ENCODE measurements around the gene ZYG11B.
A peak's percentile ranks its signal among the peaks of the same experiment; 100 is the strongest.
"Not testable (repeated sequence)": the region's sequence is repeated elsewhere in the genome, so short reads cannot be mapped to it uniquely, and the experiment has no call there.

Gene ZYG11B

DNA sequence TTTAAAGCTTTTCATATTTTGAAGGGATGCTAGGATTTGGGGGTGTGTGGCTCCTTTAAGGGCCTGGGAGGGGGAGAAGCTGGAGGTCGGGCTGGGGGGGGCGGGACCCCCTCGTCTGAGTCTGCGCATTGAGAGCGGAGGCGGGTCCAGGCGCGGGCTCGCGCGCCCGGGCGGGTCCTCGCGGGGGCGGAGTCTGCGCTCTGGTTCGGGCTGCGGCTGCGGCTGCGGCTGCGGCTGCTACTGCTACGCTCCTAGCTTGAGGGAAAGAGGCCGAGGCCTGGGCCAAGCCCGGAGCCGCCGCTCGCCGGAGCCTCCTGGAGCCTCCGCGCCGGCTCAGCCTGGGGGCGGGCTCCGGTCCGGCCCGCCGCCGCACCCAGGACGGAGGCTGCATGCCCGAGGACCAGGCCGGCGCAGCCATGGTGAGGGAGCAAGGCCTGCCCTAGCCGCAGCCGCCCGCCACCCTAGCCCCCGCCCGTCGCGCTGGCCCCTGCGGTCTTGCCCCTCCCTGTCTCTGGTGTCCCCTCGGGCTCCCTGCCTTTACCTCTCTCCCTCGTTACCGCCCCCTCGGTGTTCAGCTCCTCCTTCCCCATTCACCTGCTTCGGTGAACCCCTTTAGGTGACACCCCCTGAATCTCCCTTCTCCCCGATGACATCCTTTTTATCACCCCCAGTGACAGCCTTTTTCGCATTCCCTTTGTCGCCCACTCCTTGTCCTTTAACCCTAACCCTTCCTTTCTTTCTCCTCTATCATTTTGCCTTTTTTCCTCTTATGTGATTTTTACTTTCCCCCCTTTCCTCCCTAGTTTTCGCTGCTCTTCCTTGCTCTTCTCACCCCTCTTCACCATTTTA is at the start of gene ZYG11B:
TSS of gene ZYG11B (plus strand) at position 189 of the 849 bp plus-strand sequence. CDS start at position 390, 201 bp downstream.
- Mint-ChIP-seq H3K4me3 (peak within 1 kb of the TSS; percentile 87), H3K27ac (peak within 1 kb of the TSS; percentile 81), H3K4me1 (ENCODE audit: low read depth) (peaks cover 51% of the 10 kb centered on the region), H3K9me3 (no peaks in the 10 kb centered on the region), H3K36me3 (ENCODE audit: low read depth) (peaks cover 19% of the 10 kb centered on the region), H3K27me3 (peaks cover 4% of the 10 kb centered on the region)
- intact Hi-C loops (cut with micrococcal nuclease) = no loop called here

- Mint-ChIP-seq H3K9me3 (no peaks in the 10 kb centered on the region), H3K4me1 (ENCODE audit: low read depth) (peaks cover 23% of the 10 kb centered on the region), H3K27me3 (no peaks in the 10 kb centered on the region), H3K36me3 (ENCODE audit: low read depth) (no peaks in the 10 kb centered on the region), H3K4me3 (no peak overlapping the region), H3K27ac (peak overlapping the region; percentile 44)
- intact Hi-C loops (cut with micrococcal nuclease) = no loop called here
These were observed 49.0 kb upstream of the ZYG11B start for GRCh38 chr1:52677076-52677806.

DNA sequence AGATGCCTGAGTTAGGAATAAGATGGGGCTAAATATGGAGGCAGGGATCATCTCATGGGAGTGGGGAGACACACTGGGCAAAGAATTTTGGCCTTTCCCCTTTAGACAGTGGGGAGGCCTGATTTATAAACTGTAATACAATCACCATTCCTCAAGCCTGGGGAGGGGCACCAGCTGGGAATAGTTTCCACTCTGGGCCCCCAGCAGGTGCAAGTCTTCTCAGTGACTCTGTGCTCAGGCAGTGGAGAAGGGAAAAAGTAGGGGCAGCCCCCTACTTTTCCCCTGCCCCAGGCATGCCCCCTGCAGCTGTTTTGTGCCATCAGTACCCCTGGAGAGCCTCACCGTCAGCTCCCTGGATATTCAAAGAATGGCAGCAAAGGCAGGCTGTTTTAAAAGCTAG is 47.2 kb upstream of the ZYG11B start:
- intact Hi-C loops (cut with micrococcal nuclease) = no loop called here
- H3K4me3 Mint-ChIP-seq = no peak overlapping the region
- no peaks in the 10 kb centered on the region for H3K27me3 Mint-ChIP-seq
- peaks cover 4% of the 10 kb centered on the region for H3K36me3 Mint-ChIP-seq (ENCODE audit: low read depth)
- H3K9me3 Mint-ChIP-seq = no peaks in the 10 kb centered on the region
- peaks cover 23% of the 10 kb centered on the region for H3K4me1 Mint-ChIP-seq (ENCODE audit: low read depth)
- H3K27ac Mint-ChIP-seq = no peak overlapping the region

DNA sequence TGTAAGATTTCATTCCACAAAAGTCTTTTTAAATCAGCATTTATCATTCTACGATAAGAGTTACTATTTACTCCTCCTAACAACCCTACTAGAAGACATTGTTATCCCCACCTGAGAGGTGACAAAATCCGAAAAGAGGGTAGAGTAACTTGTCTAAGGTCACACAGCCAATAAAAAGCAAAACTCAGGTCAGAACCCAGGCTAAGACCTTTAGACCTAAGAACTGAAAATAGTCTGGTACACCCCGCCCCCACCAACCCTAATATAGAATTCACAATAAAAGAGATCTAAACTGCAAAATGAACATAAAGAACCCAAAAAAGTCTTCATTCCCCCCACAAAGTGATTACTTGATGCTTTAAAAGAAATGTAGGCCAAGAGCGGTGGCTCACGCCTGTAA is 46.8 kb upstream of the ZYG11B start:
- intact Hi-C loops (cut with micrococcal nuclease) = no loop called here
- Mint-ChIP-seq H3K4me1 (ENCODE audit: low read depth) (peaks cover 21% of the 10 kb centered on the region), H3K27me3 (no peaks in the 10 kb centered on the region), H3K27ac (no peak overlapping the region), H3K36me3 (ENCODE audit: low read depth) (peaks cover 6% of the 10 kb centered on the region), H3K4me3 (no peak overlapping the region), H3K9me3 (no peaks in the 10 kb centered on the region)

DNA sequence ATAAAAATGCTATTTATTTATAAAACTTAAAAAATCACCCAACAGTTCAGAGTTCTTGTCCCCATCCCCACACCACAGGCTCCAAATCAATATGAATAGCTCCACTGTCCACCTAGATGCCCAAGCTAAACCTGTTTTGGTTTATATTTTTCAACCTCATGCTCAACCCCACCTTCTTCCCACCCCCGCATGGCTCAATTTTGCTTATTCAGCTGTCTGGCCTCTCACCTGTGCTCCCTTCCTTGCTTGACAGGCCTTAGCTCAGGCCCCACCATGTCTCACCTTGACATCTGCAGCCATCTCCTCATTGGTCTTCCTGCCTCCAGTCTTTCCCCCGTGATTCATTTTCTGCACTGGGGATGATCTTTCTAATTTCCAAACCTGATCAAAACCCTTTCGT is 45.9 kb upstream of the ZYG11B start:
- H3K4me1 Mint-ChIP-seq (ENCODE audit: low read depth) = peaks cover 17% of the 10 kb centered on the region
- no peak overlapping the region for H3K27ac Mint-ChIP-seq
- no peak overlapping the region for H3K4me3 Mint-ChIP-seq
- no peaks in the 10 kb centered on the region for H3K9me3 Mint-ChIP-seq
- intact Hi-C loops (cut with micrococcal nuclease) = loop anchor here (10.0 kb wide), 2 partner anchors 126 to 316 kb away; partner anchors contain the start of genes CC2D1B and TUT4
- peaks cover 13% of the 10 kb centered on the region for H3K36me3 Mint-ChIP-seq (ENCODE audit: low read depth)
- H3K27me3 Mint-ChIP-seq = no peaks in the 10 kb centered on the region

- H3K9me3 Mint-ChIP-seq = no peaks in the 10 kb centered on the region
- no peak overlapping the region for H3K4me3 Mint-ChIP-seq
- peaks cover 19% of the 10 kb centered on the region for H3K36me3 Mint-ChIP-seq (ENCODE audit: low read depth)
- H3K27me3 Mint-ChIP-seq = no peaks in the 10 kb centered on the region
- H3K27ac Mint-ChIP-seq = no peak overlapping the region
- peaks cover 14% of the 10 kb centered on the region for H3K4me1 Mint-ChIP-seq (ENCODE audit: low read depth)
- intact Hi-C loops (cut with micrococcal nuclease) = loop anchor here (10.0 kb wide), 2 partner anchors 126 to 316 kb away; partner anchors contain the start of genes CC2D1B and TUT4
These were observed 45.1 kb upstream of the ZYG11B start for GRCh38 chr1:52681136-52681535.

- intact Hi-C loops (cut with micrococcal nuclease) = loop anchor here (10.0 kb wide), 2 partner anchors 129 to 319 kb away; partner anchors contain the start of genes CC2D1B and TUT4
These were observed 42.8 kb upstream of the ZYG11B start for GRCh38 chr1:52683367-52683940.

DNA sequence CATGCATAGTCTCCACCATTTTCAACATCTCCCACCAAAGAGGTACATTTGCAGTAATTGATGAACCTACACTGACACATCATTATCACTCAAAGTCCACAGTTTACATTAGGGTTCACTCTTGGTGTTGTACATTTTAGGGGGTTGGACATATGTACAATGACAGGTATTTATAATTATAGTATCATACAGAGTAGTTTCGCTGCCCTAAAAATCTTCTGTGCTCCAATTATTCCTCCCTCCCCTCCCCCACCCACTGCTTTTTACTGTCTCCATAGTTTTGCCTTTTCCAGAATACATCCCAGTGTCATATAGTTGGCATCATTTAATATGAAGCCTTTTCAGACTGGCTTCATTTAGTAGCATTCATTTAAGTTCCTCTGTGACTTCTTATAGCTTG is 41.7 kb upstream of the ZYG11B start:
- intact Hi-C loops (cut with micrococcal nuclease) = loop anchor here (10.0 kb wide), 2 partner anchors 130 to 320 kb away; partner anchors contain the start of genes CC2D1B and TUT4
- Mint-ChIP-seq H3K4me3 (no peak overlapping the region), H3K9me3 (no peaks in the 10 kb centered on the region), H3K36me3 (ENCODE audit: low read depth) (peaks cover 51% of the 10 kb centered on the region), H3K27ac (no peak overlapping the region), H3K27me3 (no peaks in the 10 kb centered on the region), H3K4me1 (ENCODE audit: low read depth) (no peaks in the 10 kb centered on the region)

More at GRCh38 chr1:52683367-52683940, 42.8 kb upstream of the ZYG11B start:
- Mint-ChIP-seq H3K4me3 (no peak overlapping the region), H3K4me1 (ENCODE audit: low read depth) (no peaks in the 10 kb centered on the region), H3K27me3 (no peaks in the 10 kb centered on the region), H3K9me3 (no peaks in the 10 kb centered on the region), H3K36me3 (ENCODE audit: low read depth) (peaks cover 42% of the 10 kb centered on the region), H3K27ac (no peak overlapping the region)

DNA sequence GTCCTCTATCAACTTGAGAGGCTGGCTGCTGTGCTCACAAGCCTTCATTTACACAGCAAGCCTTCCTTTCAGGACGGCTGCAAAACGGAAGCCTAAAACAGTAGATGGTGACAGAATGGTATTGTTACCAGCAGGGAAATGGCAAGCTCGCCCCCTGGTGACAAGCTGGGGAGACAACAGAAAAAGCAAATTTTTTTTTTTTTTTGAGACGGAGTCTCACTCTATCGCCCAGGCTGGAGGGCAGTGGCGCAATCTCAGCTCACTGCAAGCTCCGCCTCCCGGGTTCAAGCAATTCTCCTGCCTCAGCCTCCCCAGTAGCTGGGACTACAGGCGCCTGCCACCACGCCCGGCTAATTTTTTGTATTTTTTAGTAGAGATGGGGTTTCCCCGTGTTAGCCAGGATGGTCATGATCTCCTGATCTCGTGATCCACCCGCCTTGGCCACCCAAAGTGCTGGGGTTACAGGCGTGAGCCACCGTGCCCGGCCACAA is 39.9 kb upstream of the ZYG11B start:
- not testable (repeated sequence) for H3K27me3 Mint-ChIP-seq; H3K27ac Mint-ChIP-seq; H3K4me3 Mint-ChIP-seq; H3K4me1 Mint-ChIP-seq (ENCODE audit: low read depth); H3K9me3 Mint-ChIP-seq
- H3K36me3 Mint-ChIP-seq (ENCODE audit: low read depth) = peaks cover 63% of the 10 kb centered on the region
- intact Hi-C loops (cut with micrococcal nuclease) = loop anchor here (5.0 to 10.0 kb wide), 3 partner anchors 132 to 559 kb away; partner anchors contain the start of genes CC2D1B and TUT4

GRCh38 chr1:52686830-52687229 is 39.4 kb upstream of the ZYG11B start:
- H3K9me3 Mint-ChIP-seq = no peaks in the 10 kb centered on the region
- no peaks in the 10 kb centered on the region for H3K27me3 Mint-ChIP-seq
- H3K4me3 Mint-ChIP-seq = no peak overlapping the region
- H3K4me1 Mint-ChIP-seq (ENCODE audit: low read depth) = peaks cover under 1% of the 10 kb centered on the region
- intact Hi-C loops (cut with micrococcal nuclease) = loop anchor here (5.0 to 10.0 kb wide), 3 partner anchors 132 to 560 kb away; partner anchors contain the start of genes CC2D1B and TUT4
- peaks cover 68% of the 10 kb centered on the region for H3K36me3 Mint-ChIP-seq (ENCODE audit: low read depth)
- no peak overlapping the region for H3K27ac Mint-ChIP-seq

DNA sequence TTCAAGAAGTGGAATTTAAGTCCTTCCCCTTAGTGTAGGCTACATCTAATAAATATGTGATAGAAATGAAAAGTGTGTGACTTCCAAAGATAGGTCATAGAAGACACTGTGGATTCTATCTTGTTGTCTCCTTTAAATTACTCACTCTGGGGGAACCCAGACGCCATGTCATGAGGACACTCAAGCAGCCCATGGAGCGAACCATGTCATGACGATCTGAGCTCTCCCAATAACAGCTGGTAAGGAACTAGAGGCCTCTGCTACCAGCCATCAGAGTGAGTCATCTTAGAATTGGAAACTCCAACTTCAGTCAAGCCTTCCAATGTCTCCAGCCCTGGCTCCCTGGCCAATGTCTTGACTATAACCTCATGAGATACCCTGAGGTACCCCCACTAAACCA is 34.4 kb upstream of the ZYG11B start:
- intact Hi-C loops (cut with micrococcal nuclease) = no loop called here
- no peaks in the 10 kb centered on the region for H3K27me3 Mint-ChIP-seq
- H3K4me3 Mint-ChIP-seq = no peak overlapping the region
- H3K4me1 Mint-ChIP-seq (ENCODE audit: low read depth) = peaks cover 28% of the 10 kb centered on the region
- no peaks in the 10 kb centered on the region for H3K9me3 Mint-ChIP-seq
- H3K27ac Mint-ChIP-seq = peak overlapping the region; percentile 30
- H3K36me3 Mint-ChIP-seq (ENCODE audit: low read depth) = peaks cover 57% of the 10 kb centered on the region

GRCh38 chr1:52692697-52693096 is 33.6 kb upstream of the ZYG11B start:
- no peaks in the 10 kb centered on the region for H3K27me3 Mint-ChIP-seq
- H3K36me3 Mint-ChIP-seq (ENCODE audit: low read depth) = peaks cover 50% of the 10 kb centered on the region
- peak overlapping the region; percentile 30 for H3K27ac Mint-ChIP-seq
- H3K4me1 Mint-ChIP-seq (ENCODE audit: low read depth) = peaks cover 36% of the 10 kb centered on the region
- intact Hi-C loops (cut with micrococcal nuclease) = no loop called here
- no peak overlapping the region for H3K4me3 Mint-ChIP-seq
- H3K9me3 Mint-ChIP-seq = no peaks in the 10 kb centered on the region

- peaks cover 49% of the 10 kb centered on the region for H3K36me3 Mint-ChIP-seq (ENCODE audit: low read depth)
These were observed 32.9 kb upstream of the ZYG11B start for GRCh38 chr1:52693351-52693750.

More at GRCh38 chr1:52693351-52693750, 32.9 kb upstream of the ZYG11B start:
- H3K27ac Mint-ChIP-seq; intact Hi-C loops (cut with micrococcal nuclease); H3K9me3 Mint-ChIP-seq; H3K4me3 Mint-ChIP-seq; H3K27me3 Mint-ChIP-seq: not testable (repeated sequence)
- H3K4me1 Mint-ChIP-seq (ENCODE audit: low read depth) = peaks cover 39% of the 10 kb centered on the region
